Measurements from ENCODE around the gene NLRP3. TPM values are rescaled to one million over a fixed set of nuclear protein-coding genes. Genes with fewer than 3 reads are reported as not detected.
"Not testable (repeated sequence)": the region's sequence is repeated elsewhere in the genome, so short reads cannot be mapped to it uniquely, and the experiment has no call there.

The NLRP3 gene
- total and polyA plus RNA-seq, 9 of the 15 experiments (the other 6 are each of a cell fraction or from before 2014, with no cell fraction given): not detected

DNA sequence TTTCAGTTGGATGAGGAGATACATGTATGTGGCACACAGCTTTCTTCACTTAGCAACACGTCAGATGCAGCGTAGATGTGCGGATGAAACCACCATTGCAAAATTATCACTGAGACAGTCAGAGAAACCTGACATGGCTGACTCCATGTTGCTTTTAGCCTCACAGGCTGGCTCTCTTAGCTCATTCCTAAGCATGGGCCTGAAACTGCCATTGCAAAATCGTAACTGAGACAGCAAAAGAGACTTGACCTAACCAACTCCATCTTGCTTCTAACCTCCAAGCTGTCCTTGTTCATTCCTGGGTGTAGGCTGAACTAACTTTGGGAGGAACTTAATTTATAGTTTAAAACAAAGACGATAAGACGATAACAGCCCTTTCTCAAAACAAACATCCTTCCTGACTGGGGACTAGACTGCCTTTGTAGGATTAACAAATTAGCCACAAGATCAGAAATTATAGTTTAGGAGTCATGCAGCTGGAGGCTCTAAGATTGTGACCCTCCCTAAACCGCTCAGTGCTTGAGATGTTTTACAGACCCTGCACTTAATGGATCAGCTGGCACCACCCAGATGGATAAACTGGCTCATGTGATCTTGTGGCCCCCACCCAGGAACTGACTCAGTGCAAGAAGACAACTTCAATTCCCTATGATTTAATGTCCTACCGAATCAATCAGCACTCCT lies 41.2 kb upstream of the NLRP3 start (continued):
- TF ChIP-seq, protein P1, sequence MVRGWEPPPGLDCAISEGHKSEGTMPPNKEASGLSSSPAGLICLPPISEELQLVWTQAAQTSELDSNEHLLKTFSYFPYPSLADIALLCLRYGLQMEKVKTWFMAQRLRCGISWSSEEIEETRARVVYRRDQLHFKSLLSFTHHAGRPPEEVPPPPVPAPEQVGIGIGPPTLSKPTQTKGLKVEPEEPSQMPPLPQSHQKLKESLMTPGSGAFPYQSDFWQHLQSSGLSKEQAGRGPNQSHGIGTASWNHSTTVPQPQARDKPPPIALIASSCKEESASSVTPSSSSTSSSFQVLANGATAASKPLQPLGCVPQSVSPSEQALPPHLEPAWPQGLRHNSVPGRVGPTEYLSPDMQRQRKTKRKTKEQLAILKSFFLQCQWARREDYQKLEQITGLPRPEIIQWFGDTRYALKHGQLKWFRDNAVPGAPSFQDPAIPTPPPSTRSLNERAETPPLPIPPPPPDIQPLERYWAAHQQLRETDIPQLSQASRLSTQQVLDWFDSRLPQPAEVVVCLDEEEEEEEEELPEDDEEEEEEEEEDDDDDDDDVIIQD (CRISPR knock-in tag; IDR thresholded peaks at IDR 0.05): peak; percentile 92
- TF ChIP-seq ZNF592 (IDR thresholded peaks at IDR 0.05): peak; percentile 95
- peak; percentile 93 for TF ChIP-seq ZNF449 (CRISPR knock-in tag; IDR thresholded peaks at IDR 0.05)
- 0 out of 2 replicates have a peak, but pooled peaks have one; percentile 49 for TF ChIP-seq NFIX (CRISPR knock-in tag; IDR thresholded peaks at IDR 0.05; ENCODE audit: low read depth)
- TF ChIP-seq, protein P2, sequence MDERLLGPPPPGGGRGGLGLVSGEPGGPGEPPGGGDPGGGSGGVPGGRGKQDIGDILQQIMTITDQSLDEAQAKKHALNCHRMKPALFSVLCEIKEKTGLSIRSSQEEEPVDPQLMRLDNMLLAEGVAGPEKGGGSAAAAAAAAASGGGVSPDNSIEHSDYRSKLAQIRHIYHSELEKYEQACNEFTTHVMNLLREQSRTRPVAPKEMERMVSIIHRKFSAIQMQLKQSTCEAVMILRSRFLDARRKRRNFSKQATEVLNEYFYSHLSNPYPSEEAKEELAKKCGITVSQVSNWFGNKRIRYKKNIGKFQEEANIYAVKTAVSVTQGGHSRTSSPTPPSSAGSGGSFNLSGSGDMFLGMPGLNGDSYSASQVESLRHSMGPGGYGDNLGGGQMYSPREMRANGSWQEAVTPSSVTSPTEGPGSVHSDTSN (CRISPR knock-in tag; IDR thresholded peaks at IDR 0.05; ENCODE audit: low read depth): not testable (repeated sequence)
- TF ChIP-seq, protein P2 (tag; conservative IDR thresholded peaks at IDR 0.05; ENCODE audit: low read depth): peak; percentile 4; the same call in 1 of the 2 replicates
- 0 out of 2 replicates have a peak, but pooled peaks have one; percentile 51 for TF ChIP-seq ZNF23 (CRISPR knock-in tag; IDR thresholded peaks at IDR 0.05)
- TF ChIP-seq, protein P3, sequence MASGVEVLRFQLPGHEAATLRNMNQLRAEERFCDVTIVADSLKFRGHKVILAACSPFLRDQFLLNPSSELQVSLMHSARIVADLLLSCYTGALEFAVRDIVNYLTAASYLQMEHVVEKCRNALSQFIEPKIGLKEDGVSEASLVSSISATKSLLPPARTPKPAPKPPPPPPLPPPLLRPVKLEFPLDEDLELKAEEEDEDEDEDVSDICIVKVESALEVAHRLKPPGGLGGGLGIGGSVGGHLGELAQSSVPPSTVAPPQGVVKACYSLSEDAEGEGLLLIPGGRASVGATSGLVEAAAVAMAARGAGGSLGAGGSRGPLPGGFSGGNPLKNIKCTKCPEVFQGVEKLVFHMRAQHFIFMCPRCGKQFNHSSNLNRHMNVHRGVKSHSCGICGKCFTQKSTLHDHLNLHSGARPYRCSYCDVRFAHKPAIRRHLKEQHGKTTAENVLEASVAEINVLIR (CRISPR knock-in tag; IDR thresholded peaks at IDR 0.05): peak; percentile 83
- TF ChIP-seq ZBTB17 (CRISPR knock-in tag; IDR thresholded peaks at IDR 0.05): peak; percentile 93
- TF ChIP-seq DDX20 (tag; IDR thresholded peaks at IDR 0.05; ENCODE audit: low read depth): peak; percentile 92
- TF ChIP-seq ZNF75A (CRISPR knock-in tag; IDR thresholded peaks at IDR 0.05): peak; percentile 84; the same call in 1 of the 2 replicates
- TF ChIP-seq ZKSCAN3 (CRISPR knock-in tag; IDR thresholded peaks at IDR 0.05): peak; percentile 79
- peak; percentile 64 for TF ChIP-seq ETV1 (tag; conservative IDR thresholded peaks at IDR 0.05; ENCODE audit: low read depth)
- TF ChIP-seq ZNF76 (CRISPR knock-in tag; IDR thresholded peaks at IDR 0.05; ENCODE audit: borderline replicate concordance): peak; percentile 99

Data from K562 (cell line).